Mesendoderm (in vitro differentiated cells): ENCODE results near the gene CORO1A.

Experiments
- DNase-seq: peaks from one replicate; pipeline ENCODE4 v3.0.0; 2013
- H2AK5ac ChIP-seq: 2 replicates; pipeline ENCODE4 v1.6.1; 2013; ENCODE audit warnings: low read length, inconsistent platforms
- H2BK120ac ChIP-seq: 2 replicates; pipeline ENCODE4 v1.6.1; 2013; ENCODE audit warnings: low read depth, mild to moderate bottlenecking, low read length, moderate library complexity, mixed read lengths
- H2BK15ac ChIP-seq: replicated peaks from 2 replicates; pipeline ENCODE4 v1.6.1; 2013; ENCODE audit warnings: low read depth, mild to moderate bottlenecking, moderate library complexity
- H2BK5ac ChIP-seq: 2 replicates; pipeline ENCODE4 v1.6.1; 2013; ENCODE audit warnings: low read length, inconsistent platforms
- H3K18ac ChIP-seq: 2 replicates; pipeline ENCODE4 v1.6.1; 2013; ENCODE audit warnings: mild to moderate bottlenecking, low read length, mixed read lengths
- H3K23ac ChIP-seq: one replicate; pipeline ENCODE4 v1.6.1; 2013; ENCODE audit warnings: low read length
- H3K27ac ChIP-seq: 2 replicates; pipeline ENCODE4 v1.5.1; 2013; ENCODE audit warnings: low read depth, mild to moderate bottlenecking, inconsistent platforms, low read length, moderate library complexity
- H3K27me3 ChIP-seq: 2 replicates; pipeline ENCODE4 v1.6.1; 2013; ENCODE audit warnings: low read length, control low read depth, mild to moderate bottlenecking, inconsistent platforms; ENCODE audit not compliant: insufficient read depth, poor library complexity
- H3K36me3 ChIP-seq: 2 replicates; pipeline ENCODE4 v1.6.1; 2013; ENCODE audit warnings: low read length, inconsistent platforms; ENCODE audit not compliant: control insufficient read depth, insufficient read depth
- H3K4ac ChIP-seq: one replicate; pipeline ENCODE4 v1.6.1; 2013; ENCODE audit warnings: low read depth, mild to moderate bottlenecking, low read length, moderate library complexity
- H3K4me1 ChIP-seq: 2 replicates; pipeline ENCODE4 v1.6.1; 2013; ENCODE audit warnings: low read depth, low read length, inconsistent platforms; ENCODE audit not compliant: control insufficient read depth
- H3K4me2 ChIP-seq: 2 replicates; pipeline ENCODE4 v1.6.1; 2013; ENCODE audit warnings: low read length
- H3K4me3 ChIP-seq: 2 replicates; pipeline ENCODE4 v1.5.1; 2013; ENCODE audit warnings: mild to moderate bottlenecking, low read length
- H3K56ac ChIP-seq: one replicate; pipeline ENCODE4 v1.6.1; 2013; ENCODE audit warnings: low read length
- H3K79me1 ChIP-seq: 2 replicates; pipeline ENCODE4 v1.6.1; 2013; ENCODE audit warnings: low read length, inconsistent platforms
- H3K79me2 ChIP-seq: 2 replicates; pipeline ENCODE4 v1.6.1; 2013; ENCODE audit warnings: mild to moderate bottlenecking, low read length; ENCODE audit not compliant: control insufficient read depth, insufficient read depth
- H3K9ac ChIP-seq: 2 replicates; pipeline ENCODE4 v1.6.1; 2013; ENCODE audit warnings: low read length, inconsistent platforms
- H4K5ac ChIP-seq: one replicate; pipeline ENCODE4 v1.6.1; 2013; ENCODE audit warnings: low read length
- H4K8ac ChIP-seq: one replicate; pipeline ENCODE4 v1.6.1; 2013; ENCODE audit warnings: low read depth, mild to moderate bottlenecking, control low read depth, low read length, moderate library complexity
- WGBS: extraction: QIAGEN DNeasy Blood & Tissue Kit; methylation state at CpG from one replicate; pipeline ENCODE4 v1.1.7; 2013; ENCODE audit warnings: low lambda C conversion rate, missing lambda C conversion rate; ENCODE audit not compliant: insufficient coverage; ENCODE audit errors: extremely low coverage; 5-methylcytosine and 5-hydroxymethylcytosine counted together

Gene CORO1A

DNA sequence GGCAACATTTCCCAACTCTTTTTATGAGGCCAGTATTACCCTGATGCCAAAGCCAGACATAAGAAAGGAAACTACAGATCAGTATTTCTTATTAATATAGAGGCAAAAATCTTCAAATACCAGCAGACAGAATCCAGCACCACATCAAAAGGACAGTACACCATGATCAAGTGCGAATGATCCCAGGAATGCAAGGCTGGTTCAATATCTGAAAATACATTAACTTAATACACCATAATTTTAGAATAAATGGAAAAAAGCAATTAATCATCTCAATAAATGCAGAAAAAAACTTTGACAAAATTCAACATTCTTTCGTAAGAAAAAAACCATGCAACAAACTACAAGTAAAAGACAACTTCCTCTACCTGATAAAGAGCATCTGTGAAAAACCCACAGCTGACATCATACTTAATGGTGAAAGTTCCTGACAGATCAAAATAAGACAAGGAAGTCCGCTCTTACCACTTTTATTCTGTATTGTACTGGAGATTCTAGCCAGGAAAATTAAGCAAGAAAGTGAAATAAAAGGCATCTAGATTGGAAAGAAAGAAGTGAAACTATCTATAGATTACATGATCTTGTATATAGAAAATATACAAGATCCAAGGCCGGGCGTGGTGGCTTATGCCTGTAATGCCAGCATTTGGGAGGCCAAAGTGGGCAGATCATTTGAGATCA lies 34.0 kb upstream of the CORO1A start:
- no peak overlapping the region for H2BK5ac ChIP-seq
- H2AK5ac ChIP-seq = no peak overlapping the region
- H4K8ac ChIP-seq = no peak overlapping the region
- H3K4me3 ChIP-seq = no peak overlapping the region
- no peak overlapping the region for H3K23ac ChIP-seq
- no peak overlapping the region for H3K9ac ChIP-seq
- H3K18ac ChIP-seq = no peak overlapping the region
- no peak overlapping the region for H3K56ac ChIP-seq
- H3K27ac ChIP-seq = no peak overlapping the region
- no peaks in the 10 kb centered on the region for H3K79me1 ChIP-seq
- WGBS = no CpG with 5 or more reads among the region's 5 CpGs
- no peaks in the 10 kb centered on the region for H3K36me3 ChIP-seq
- H4K5ac ChIP-seq = no peak overlapping the region
- H3K4me1 ChIP-seq = no peaks in the 10 kb centered on the region
- no peak overlapping the region for H3K4me2 ChIP-seq
- no peak for DNase-seq
- no peaks in the 10 kb centered on the region for H3K79me2 ChIP-seq
- no peak overlapping the region for H3K4ac ChIP-seq
- H2BK15ac ChIP-seq = no peak overlapping the region
- no peaks in the 10 kb centered on the region for H3K27me3 ChIP-seq
- H2BK120ac ChIP-seq = no peak overlapping the region

DNA sequence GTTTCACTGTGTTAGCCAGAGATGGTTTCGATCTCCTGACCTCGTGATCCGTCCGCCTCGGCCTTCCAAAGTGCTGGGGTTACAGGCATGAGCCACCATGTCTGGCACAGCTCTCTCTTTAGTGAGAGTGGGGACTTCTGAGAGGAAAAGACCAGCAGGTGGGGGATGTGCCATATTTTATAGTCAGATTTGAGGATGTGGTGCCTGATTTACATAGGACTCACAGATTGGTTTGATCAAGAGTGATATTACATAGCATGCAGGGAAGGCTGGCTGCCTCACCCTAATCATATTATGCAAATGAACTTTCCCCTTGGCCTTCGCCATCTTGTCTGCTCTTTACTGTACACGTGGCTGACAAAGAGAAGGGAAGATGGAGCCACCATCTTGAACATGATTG lies 32.3 kb upstream of the CORO1A start:
- H3K27me3 ChIP-seq = no peaks in the 10 kb centered on the region
- H3K4me1 ChIP-seq = no peaks in the 10 kb centered on the region
- H2BK15ac ChIP-seq = no peak overlapping the region
- H4K5ac ChIP-seq = no peak overlapping the region
- no peak for DNase-seq
- no peaks in the 10 kb centered on the region for H3K79me2 ChIP-seq
- H2BK120ac ChIP-seq = no peak overlapping the region
- no peak overlapping the region for H3K23ac ChIP-seq
- WGBS = no CpG with 5 or more reads among the region's 7 CpGs
- H3K4me3 ChIP-seq = no peak overlapping the region
- H3K9ac ChIP-seq = no peak overlapping the region
- no peak overlapping the region for H3K4me2 ChIP-seq
- H3K56ac ChIP-seq = no peak overlapping the region
- no peak overlapping the region for H3K27ac ChIP-seq
- no peak overlapping the region for H2AK5ac ChIP-seq
- no peak overlapping the region for H3K4ac ChIP-seq
- H3K79me1 ChIP-seq = no peaks in the 10 kb centered on the region
- H2BK5ac ChIP-seq = no peak overlapping the region
- H4K8ac ChIP-seq = no peak overlapping the region
- H3K36me3 ChIP-seq = no peaks in the 10 kb centered on the region
- no peak overlapping the region for H3K18ac ChIP-seq

DNA sequence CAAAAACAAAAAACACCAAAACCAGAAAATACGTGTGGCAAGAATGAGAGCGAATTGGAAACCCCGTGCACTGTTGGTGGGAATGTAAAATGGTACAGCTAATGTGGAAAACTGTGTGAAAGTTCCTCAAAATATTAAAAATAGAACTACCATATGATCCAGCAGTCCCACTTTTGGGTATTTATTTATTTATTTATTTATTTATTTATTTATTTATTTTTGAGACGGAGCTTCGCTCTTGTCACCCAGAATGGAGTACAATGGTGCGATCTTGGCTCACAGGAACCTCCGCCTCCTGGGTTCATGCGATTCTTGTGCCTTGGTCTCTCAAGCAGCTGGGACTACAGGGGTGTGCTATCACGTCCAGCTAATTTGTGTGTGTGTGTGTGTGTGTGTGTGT lies 30.9 kb upstream of the CORO1A start:
- no peak overlapping the region for H3K56ac ChIP-seq
- H3K36me3 ChIP-seq = no peaks in the 10 kb centered on the region
- H2AK5ac ChIP-seq = no peak overlapping the region
- no peak overlapping the region for H3K4ac ChIP-seq
- no peak overlapping the region for H3K23ac ChIP-seq
- H3K79me1 ChIP-seq = no peaks in the 10 kb centered on the region
- H3K27me3 ChIP-seq = no peaks in the 10 kb centered on the region
- DNase-seq = no peak
- H2BK120ac ChIP-seq = no peak overlapping the region
- no peaks in the 10 kb centered on the region for H3K4me1 ChIP-seq
- no peak overlapping the region for H3K27ac ChIP-seq
- H3K18ac ChIP-seq = no peak overlapping the region
- H3K4me2 ChIP-seq = no peak overlapping the region
- no peaks in the 10 kb centered on the region for H3K79me2 ChIP-seq
- no peak overlapping the region for H2BK5ac ChIP-seq
- no peak overlapping the region for H4K8ac ChIP-seq
- WGBS = no CpG with 5 or more reads among the region's 9 CpGs
- no peak overlapping the region for H3K9ac ChIP-seq
- no peak overlapping the region for H3K4me3 ChIP-seq
- H2BK15ac ChIP-seq = no peak overlapping the region
- H4K5ac ChIP-seq = no peak overlapping the region

DNA sequence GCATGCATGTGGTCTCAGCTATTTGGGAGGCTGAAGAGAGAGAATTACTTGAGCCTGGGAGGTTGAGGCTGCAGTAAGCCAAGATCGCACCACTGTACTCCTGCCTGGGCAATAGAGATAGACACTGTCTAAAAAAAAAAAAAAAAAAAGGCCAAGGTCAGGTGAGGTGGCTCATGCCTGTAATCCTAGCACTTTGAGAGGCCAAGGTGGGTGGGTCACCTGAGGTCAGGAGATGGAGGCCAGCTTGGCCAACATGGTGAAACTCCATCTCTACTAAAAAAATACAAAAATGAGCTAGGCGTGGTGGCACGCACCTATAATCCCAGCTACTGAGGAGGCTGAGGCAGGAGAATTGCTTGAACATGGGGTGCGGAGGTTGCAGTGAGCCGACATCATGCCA lies 28.2 kb upstream of the CORO1A start:
- H4K8ac ChIP-seq = no peak overlapping the region
- DNase-seq = no peak
- no peak overlapping the region for H3K4me3 ChIP-seq
- H3K18ac ChIP-seq = no peak overlapping the region
- H3K56ac ChIP-seq = no peak overlapping the region
- no peak overlapping the region for H2BK15ac ChIP-seq
- no peak overlapping the region for H4K5ac ChIP-seq
- no peaks in the 10 kb centered on the region for H3K36me3 ChIP-seq
- no CpG with 5 or more reads among the region's 5 CpGs for WGBS
- H3K27me3 ChIP-seq = no peaks in the 10 kb centered on the region
- H3K4me1 ChIP-seq = no peaks in the 10 kb centered on the region
- H3K23ac ChIP-seq = no peak overlapping the region
- H2BK120ac ChIP-seq = no peak overlapping the region
- no peak overlapping the region for H3K9ac ChIP-seq
- no peaks in the 10 kb centered on the region for H3K79me2 ChIP-seq
- H3K79me1 ChIP-seq = no peaks in the 10 kb centered on the region
- H2BK5ac ChIP-seq = no peak overlapping the region
- no peak overlapping the region for H3K4ac ChIP-seq
- no peak overlapping the region for H3K4me2 ChIP-seq
- H2AK5ac ChIP-seq = no peak overlapping the region
- no peak overlapping the region for H3K27ac ChIP-seq

DNA sequence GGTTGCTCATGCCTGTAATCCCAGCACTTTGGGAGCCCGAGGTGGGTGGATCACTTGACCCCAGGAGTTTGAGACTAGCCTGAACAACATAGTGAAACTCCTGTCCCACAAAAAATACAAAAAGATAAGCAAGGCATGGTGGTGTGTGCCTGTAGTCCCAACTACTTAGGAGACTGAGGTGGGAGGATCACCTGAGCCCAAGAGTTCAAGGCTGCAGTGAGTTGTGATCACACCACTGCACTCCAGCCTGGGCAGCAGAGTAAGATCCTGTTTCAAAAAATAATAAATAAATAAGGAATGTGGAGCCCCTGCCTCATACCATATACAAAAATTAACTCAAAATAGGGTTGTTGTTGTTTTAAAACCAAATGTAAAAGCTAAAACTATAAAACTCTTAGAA lies 26.2 kb upstream of the CORO1A start:
- Histone ChIP-seq H4K8ac (no peak overlapping the region), H3K56ac (no peak overlapping the region), H3K18ac (no peak overlapping the region), H3K4me1 (no peaks in the 10 kb centered on the region), H2BK5ac (no peak overlapping the region), H2BK15ac (no peak overlapping the region), H3K79me2 (no peaks in the 10 kb centered on the region), H3K4ac (no peak overlapping the region), H3K79me1 (no peaks in the 10 kb centered on the region), H3K23ac (no peak overlapping the region), H2BK120ac (no peak overlapping the region), H3K4me3 (no peak overlapping the region), H3K36me3 (no peaks in the 10 kb centered on the region), H3K9ac (no peak overlapping the region), H2AK5ac (no peak overlapping the region), H4K5ac (no peak overlapping the region), H3K27me3 (no peaks in the 10 kb centered on the region), H3K27ac (no peak overlapping the region), H3K4me2 (no peak overlapping the region)
- WGBS = no CpG with 5 or more reads among the region's 1 CpG
- no peak for DNase-seq

DNA sequence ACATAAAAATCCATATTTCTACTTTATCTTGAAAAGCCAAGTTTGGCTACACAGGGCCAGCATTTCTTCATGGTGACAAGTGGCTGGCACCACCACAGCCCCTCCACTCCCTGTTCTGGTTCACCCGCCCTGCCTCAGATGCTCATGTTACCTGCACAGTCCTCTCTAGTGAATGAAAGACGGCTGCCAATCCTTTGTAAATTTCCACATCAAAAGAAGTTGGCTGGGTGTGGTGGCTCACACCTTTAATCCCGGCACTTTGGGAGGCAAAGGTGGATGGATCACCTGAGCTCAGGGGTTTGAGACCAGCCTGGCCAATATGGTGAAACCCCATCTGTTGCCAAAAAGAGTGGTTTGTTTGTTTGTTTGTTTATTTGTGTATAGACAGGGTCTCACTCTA lies 19.9 kb upstream of the CORO1A start:
- Histone ChIP-seq H3K79me1 (no peaks in the 10 kb centered on the region), H3K56ac (no peak overlapping the region), H3K4me1 (no peaks in the 10 kb centered on the region), H4K5ac (no peak overlapping the region), H2BK15ac (no peak overlapping the region), H4K8ac (no peak overlapping the region), H3K4me3 (no peak overlapping the region), H3K79me2 (no peaks in the 10 kb centered on the region), H3K23ac (no peak overlapping the region), H2BK5ac (no peak overlapping the region), H3K27ac (no peak overlapping the region), H3K36me3 (no peaks in the 10 kb centered on the region), H3K18ac (no peak overlapping the region), H3K9ac (no peak overlapping the region), H3K27me3 (no peaks in the 10 kb centered on the region), H3K4ac (no peak overlapping the region), H3K4me2 (no peak overlapping the region), H2BK120ac (no peak overlapping the region), H2AK5ac (no peak overlapping the region)
- no CpG with 5 or more reads among the region's 3 CpGs for WGBS
- no peak for DNase-seq
